NCI-H748 treated with DMSO at 0.1 percent for 48 hours (cell line): Measurements from ENCODE around the gene RMND5A.

ENCODE experiments used
- DNase-seq: peaks from one replicate; lab custom pipeline; 2025; lab: John Stamatoyannopoulos, UW

The RMND5A gene

GRCh38 chr2:86765310-86765695 lies 45.2 kb downstream of the RMND5A start:
- no peak for DNase-seq

- DNase-seq = no peak
Measured at GRCh38 chr2:86768189-86768949, 48.3 kb downstream of the RMND5A start.

- no peak for DNase-seq
Measured at GRCh38 chr2:86769838-86770237, 49.7 kb downstream of the RMND5A start.

- no peak for DNase-seq
Measured at GRCh38 chr2:86770816-86771301, 50.8 kb downstream of the RMND5A start.

- DNase-seq = no peak
Measured at GRCh38 chr2:86772611-86773010, 52.5 kb downstream of the RMND5A start.

GRCh38 chr2:86774862-86775261 lies 54.8 kb downstream of the RMND5A start:
- DNase-seq = no peak

GRCh38 chr2:86775338-86775737 lies 55.2 kb downstream of the RMND5A start:
- DNase-seq = no peak

GRCh38 chr2:86776532-86776931 lies 56.4 kb downstream of the RMND5A start:
- DNase-seq = no peak

GRCh38 chr2:86778957-86779356 lies 58.9 kb downstream of the RMND5A start:
- no peak for DNase-seq

GRCh38 chr2:86779971-86780370 lies 59.9 kb downstream of the RMND5A start:
- no peak for DNase-seq

GRCh38 chr2:86781363-86781762 lies 61.3 kb downstream of the RMND5A start:
- no peak for DNase-seq

GRCh38 chr2:86782748-86783147 lies 62.7 kb downstream of the RMND5A start:
- DNase-seq = no peak

GRCh38 chr2:86783615-86784339 lies 63.7 kb downstream of the RMND5A start:
- DNase-seq = no peak

- DNase-seq = no peak
Measured at GRCh38 chr2:86785456-86785855, 65.4 kb downstream of the RMND5A start.

- DNase-seq = no peak
Measured at GRCh38 chr2:86786001-86786536, 66.0 kb downstream of the RMND5A start.

- no peak for DNase-seq
Measured at GRCh38 chr2:86787736-86788135, 67.6 kb downstream of the RMND5A start.

- no peak for DNase-seq
Measured at GRCh38 chr2:86788165-86788564, 68.1 kb downstream of the RMND5A start.

- no peak for DNase-seq
Measured at GRCh38 chr2:86788881-86789686, 69.0 kb downstream of the RMND5A start.

- DNase-seq = no peak
Measured at GRCh38 chr2:86789687-86790133, 69.6 kb downstream of the RMND5A start.

GRCh38 chr2:86790134-86790675 lies 70.1 kb downstream of the RMND5A start:
- no peak for DNase-seq

- DNase-seq = no peak
Measured at GRCh38 chr2:86790676-86791572, 70.8 kb downstream of the RMND5A start, which contains the start of gene CD8A. CD8A (minus strand) TSS chr2:86790913; CDS start chr2:86790825, 88 bp downstream.
